Kidney tubule cell (primary cell): Measurements from ENCODE around the gene REX1BD.
"Not testable (repeated sequence)": the region's sequence is repeated elsewhere in the genome, so short reads cannot be mapped to it uniquely, and the experiment has no call there.

Experiments used
- DNase-seq: peaks from one replicate; pipeline ENCODE4 v3.0.0-alpha.2; 2018; ENCODE audit warnings: low spot score

The REX1BD gene

GRCh38 chr19:18577365-18577914 lies 11.2 kb upstream of the REX1BD start:
- DNase-seq, result no peak

DNA sequence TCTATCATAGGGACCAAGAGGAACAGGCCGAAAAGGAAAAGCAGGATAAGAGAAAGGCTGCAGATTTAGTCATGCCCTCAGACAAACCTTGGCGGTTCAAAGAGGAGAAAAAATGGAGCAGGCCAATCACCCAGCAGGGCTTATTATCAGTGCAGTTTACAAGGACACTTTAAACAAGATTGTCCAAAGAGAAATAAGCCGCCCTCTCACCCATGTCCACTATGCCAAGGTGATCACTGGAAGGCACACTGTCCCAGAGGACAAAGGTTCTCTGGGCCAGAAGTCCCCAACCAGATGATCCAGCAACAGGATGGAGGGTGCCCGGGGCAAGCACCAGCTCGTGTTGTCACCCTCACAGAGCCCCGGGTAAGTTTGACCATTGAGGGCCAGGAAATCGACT lies 8.3 kb upstream of the REX1BD start:
- DNase-seq, result no peak

GRCh38 chr19:18586306-18586705 lies 2.3 kb upstream of the REX1BD start:
- DNase-seq, result peak; percentile 32

GRCh38 chr19:18587561-18587960 lies 1.0 kb upstream of the REX1BD start:
- DNase-seq, result no peak

DNA sequence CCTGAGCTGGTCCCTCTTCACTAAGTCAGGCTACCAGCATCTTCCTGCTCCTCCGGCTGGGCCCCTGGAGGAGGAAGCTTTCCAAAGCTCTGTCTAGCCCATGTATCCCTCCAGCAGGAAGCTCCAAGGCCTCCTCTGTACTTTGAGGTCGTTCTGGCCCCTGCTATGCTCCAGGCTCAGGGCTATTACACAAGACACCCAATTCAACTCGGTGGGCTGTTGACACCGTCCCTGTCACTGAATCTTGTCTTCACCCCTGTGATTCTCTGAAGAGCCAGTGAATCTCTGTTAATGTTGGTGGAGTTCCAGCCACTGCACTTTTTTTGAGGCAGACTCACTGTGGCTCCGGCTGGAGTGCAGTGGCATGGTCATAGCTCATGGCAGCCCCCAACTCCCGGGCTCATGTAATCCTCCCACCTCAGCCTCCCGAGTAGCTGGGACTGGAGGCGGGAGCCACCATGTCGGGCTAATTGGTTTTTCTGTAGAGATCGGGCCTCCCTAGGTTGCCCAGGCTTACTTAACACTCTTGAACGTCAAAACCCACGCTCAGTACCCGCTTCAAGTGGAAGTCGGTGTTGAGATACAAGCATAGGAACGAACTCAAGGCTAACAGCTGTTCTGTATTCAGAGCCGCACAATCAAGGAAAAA lies 512 bp upstream of the REX1BD start:
- no peak for DNase-seq

GRCh38 chr19:18589380-18590272 lies 1.0 kb downstream of the REX1BD start:
- DNase-seq, result peak; percentile 71

DNA sequence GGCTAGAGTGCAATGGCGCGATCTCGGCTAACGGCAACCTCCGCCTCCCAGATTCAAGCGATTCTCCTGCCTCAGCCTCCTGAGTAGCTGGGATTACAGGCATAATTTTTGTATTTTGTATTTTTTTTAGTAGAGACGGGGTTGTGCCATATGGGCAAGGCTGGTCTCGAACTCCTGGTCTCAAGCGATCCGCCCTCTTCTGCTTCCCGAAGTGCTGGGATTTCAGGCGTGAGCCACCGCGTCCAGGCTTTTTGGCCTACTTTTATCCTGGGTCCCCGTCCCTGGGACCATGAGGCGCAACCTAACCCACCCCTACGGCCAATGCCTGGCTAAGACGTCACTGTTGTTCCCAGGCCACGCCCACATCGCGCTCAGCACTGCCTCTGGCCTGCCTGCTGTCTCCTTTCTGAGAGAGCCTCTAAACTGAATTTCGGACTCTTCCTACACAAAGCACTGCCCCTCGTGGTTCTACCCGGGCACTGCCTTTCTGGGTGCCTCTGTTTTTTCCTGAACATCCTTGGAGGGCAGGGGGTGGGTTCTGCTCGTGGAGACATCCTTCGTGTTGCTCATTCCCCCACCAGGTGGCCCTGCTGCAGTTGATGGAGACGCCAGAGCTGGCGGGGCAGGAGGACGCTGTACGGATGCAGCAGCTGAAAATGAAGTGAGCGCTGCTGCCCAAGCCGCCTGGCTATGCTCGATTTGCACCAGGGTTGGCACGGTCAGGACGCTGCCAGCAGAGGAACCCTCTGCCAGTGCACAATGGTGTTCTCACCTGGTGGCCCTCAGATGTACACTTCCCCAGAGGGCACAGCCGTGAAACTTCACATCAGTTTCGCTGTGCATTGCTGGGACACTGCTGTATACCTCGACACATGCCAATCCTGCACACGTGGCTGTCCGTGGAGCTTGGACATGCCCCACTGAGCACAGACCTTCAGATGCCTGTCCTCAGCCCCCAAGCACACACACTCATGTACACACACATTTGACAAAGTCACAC lies 2.0 kb downstream of the REX1BD start:
- no peak for DNase-seq

DNA sequence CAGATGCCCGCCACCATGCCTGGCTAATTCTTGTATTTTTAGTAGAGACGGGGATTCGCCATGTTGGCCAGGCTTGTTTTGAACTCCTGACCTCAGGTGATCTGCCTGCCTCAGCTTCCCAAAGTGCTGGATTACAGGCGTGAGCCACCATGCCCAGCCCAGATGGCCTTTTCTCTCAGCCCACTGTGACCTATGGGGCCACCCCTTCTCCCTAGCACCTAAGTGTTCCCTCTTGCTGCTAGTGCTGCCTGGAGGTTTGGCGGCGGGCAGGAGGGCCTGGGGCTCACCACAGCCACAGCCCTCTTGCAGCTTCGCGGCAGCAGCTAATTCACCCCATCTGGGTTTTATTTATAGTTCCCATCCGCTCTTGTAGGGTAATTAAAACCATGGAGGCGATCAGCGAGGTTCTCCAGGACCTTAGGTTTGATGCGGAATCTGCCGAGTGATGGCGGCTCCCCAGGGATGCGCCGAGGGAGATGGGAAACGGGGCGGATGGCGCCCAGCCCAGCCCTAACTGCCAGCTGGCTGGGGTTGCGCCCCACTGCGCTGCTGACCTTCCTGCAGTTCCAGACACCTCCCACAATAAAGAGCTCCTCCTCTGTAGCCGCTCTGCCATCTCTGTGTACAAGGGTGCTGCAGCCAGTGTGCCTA lies 3.3 kb downstream of the REX1BD start:
- DNase-seq, result no peak

- not testable (repeated sequence) for DNase-seq
These were observed 4.1 kb downstream of the REX1BD start for GRCh38 chr19:18592732-18593131.

DNA sequence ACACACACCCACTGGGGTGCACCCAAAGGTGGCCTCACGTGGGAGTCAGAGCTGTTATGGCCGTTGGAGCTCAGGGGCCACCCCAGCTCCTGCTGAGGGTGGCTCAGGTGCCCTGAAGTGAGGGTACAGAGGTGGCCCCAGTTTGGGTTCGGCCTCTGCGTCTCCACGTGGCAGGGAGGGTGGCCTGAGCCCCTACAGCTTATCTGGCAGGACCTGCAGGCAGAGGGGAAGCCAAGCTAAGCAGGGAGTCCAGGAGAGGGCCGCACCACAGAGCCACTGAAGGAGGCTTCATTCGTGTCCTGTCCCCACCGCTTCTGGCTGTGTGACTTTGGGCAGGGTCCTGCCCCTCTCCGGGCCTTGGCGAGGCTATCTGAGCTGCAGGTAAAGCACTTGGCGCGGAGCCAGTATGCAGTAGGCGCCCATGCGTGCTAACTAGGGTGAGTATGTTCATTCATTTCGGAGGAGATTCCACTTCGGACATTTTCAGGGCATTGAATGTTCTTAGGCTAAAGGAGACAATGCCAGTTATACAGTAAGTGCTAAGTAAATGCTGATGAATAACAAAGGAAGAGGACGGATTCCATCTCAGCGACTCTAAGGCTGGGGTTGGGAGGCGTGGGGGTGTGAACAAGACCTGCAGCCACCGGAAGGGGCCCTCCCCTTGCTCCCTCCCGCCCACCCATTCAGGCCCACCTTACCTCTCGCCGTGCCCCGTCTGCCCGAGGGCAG lies 4.9 kb downstream of the REX1BD start:
- peak; percentile 39 for DNase-seq

GRCh38 chr19:18594096-18594823 lies 5.7 kb downstream of the REX1BD start:
- peak; percentile 74 for DNase-seq

DNA sequence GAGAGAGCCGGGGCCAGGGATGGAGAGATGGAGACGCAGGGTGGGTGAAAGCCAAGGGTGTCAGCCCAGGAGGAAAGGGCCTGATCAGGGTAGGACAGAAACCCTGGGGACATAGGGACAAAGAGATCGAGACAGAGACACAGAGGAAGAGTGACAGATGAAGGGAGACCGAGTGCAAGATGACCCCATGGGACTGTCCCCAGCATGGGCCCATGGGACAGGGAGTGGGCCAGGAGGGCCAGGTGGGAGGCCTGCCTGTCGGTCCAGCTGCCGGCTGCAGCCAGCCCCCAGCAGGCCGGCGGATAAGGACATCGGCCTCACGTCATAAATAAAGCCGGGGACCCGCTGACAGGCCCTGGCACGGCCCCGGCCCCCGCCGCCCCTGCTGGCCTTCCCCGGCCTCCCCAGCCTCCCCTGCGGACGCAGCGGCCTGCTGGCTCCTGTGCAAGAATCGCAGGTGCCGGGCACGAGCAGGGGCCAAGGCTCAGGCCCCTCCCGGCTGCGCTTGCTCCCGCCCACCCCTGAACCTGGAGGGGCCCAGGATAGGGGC lies 6.3 kb downstream of the REX1BD start:
- DNase-seq, result no peak

DNA sequence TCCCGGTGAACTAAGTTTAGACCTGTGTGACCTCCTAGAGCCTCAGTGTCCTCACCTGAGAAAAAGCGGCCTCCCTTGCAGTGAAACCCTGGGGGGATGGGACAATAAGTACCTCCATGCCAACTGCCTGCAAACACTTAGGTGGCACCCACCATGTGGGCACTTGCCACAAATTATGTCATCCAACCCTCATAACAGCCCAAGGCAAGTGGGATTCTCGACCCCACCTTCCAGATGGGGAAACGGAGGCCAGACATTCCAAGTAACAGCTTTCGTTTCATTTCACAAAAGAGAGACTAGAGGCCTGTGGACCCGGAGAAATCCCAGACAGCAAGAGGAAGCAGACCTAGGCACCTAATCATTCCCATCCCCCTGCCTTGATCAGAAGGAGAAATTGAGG lies 6.9 kb downstream of the REX1BD start:
- DNase-seq, result no peak

DNA sequence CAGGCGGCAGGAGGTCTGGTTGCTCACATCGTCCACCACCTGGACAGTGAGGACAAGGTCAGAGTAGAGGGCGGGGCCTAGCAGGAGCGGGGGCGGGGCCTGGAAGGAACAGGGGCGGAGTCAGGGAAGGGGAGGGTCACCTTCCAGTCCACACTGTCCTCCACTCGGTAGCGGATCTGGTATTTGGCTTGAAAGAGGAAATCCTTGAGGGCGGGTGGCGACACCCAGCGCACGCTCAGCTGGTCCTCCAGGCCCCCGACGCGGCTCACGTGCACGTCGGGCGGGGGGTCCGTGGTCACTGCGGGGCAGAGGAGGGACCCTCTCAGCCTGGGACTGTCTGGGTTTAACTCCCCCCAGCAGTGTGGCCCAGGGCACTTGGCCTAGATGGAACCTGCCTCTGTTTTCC lies 8.2 kb downstream of the REX1BD start:
- DNase-seq, result peak; percentile 32

GRCh38 chr19:18597809-18598660 lies 9.4 kb downstream of the REX1BD start:
- DNase-seq, result no peak

- DNase-seq, result no peak
These were observed 10.9 kb downstream of the REX1BD start for GRCh38 chr19:18599485-18599884.

DNA sequence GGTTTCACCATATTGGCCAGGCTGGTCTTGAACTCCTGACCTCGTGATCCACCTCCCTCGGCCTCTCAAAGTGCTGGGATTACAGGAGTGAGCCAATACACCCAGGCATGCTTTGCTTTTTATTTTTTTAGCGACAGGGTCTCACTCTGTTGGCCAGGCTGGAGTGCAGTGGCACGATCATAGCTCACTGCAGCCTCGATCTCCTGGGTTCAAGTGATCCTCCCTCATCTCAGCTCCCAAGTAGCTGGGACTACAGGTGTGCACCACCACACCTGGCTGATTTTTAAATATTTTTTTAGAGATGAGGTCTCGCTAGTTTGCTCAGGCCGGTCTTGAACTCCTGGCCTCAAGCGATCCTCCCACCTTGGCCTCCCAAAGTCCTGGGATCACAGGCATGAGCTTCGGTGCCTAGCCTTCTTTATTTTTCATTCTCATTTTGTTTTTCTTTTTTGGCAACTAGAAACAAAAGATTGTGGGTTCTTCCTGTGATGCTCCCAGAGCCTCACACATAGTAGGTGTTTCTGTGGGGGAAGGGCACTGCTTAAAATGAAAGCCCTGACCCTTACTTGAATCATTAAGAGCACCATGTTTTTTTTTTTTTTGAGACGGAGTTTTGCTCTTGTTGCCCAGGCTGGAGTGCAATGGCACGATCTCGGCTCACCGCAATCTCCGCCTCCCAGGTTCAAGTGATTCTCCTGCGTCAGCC lies 12.2 kb downstream of the REX1BD start:
- DNase-seq, result not testable (repeated sequence)

- no peak for DNase-seq
These were observed 13.3 kb downstream of the REX1BD start for GRCh38 chr19:18601875-18602274.
